Stomach smooth muscle (tissue), 2 donors: ENCODE measurements around the gene ABI3BP.
A peak's percentile ranks its signal among the peaks of the same experiment; 100 is the strongest.

ENCODE experiments used
- H3K27ac ChIP-seq: one replicate; pipeline ENCODE4 v1.7.0; 2013; ENCODE audit warnings: mild to moderate bottlenecking, low read length, inconsistent platforms
- H3K27me3 ChIP-seq, 2 donors: one replicate each; pipeline ENCODE4 v1.7.0; 2013; ENCODE audit warnings: low read length in 2 of 2; ENCODE audit not compliant: insufficient read depth in 2 of 2, control insufficient read depth in 1 of 2
- H3K36me3 ChIP-seq, 2 donors: one replicate each; pipeline ENCODE4 v1.7.0; 2013; ENCODE audit warnings: low read length in 2 of 2; ENCODE audit not compliant: control insufficient read depth in 2 of 2, insufficient read depth in 2 of 2
- H3K4me1 ChIP-seq: one replicate; pipeline ENCODE4 v1.7.0; 2013; ENCODE audit warnings: low read length; ENCODE audit not compliant: control insufficient read depth, insufficient read depth
- H3K4me3 ChIP-seq, 2 donors: one replicate each; pipeline ENCODE4 v1.7.0; 2013; ENCODE audit warnings: low read length in 2 of 2
- H3K9ac ChIP-seq, 2 donors: one replicate each; pipeline ENCODE4 v1.7.0; 2013; ENCODE audit warnings: low read length in 2 of 2, mild to moderate bottlenecking in 1 of 2
- H3K9me3 ChIP-seq, 2 donors: one replicate each; pipeline ENCODE4 v1.7.0; 2013; ENCODE audit warnings: low read length in 2 of 2; ENCODE audit not compliant: control insufficient read depth in 2 of 2
- donor health status: healthy.
- donor health status: Pancreatic carcinoma.

ABI3BP gene

DNA sequence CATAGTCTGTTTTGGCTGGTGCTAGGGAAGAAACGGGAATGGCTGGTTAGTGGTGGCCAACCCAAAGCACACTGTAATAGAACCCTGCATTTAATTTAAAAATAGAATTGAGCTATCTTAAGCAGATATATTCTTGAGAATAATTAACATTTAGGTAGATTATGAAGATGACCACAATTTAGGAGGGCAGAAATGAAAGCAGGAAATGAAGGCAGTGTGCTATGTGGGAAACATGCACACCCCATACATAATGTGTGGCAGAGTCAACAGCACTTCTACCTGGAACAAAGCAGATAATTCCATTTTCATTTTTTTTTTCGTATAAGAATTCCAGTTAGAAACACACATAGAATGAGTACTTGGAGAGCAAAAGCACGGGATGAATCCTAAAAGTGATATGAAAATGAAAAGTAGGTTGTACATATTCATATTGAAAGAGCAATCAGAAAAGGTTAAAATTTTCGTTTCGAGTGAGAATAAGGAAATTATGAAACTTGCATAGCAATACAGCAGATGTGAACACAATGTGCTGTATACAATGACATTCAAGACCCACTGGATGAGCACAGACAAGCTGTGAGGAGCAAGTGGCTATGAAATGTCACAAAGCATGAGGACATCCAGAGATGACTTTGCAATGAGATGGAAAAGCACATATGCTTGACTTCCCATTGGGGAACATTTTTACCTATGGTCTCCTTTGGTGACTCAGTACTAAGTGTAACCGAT, 181.3 kb downstream of the ABI3BP start:
- Histone ChIP-seq H3K27me3 (no peaks in the 10 kb centered on the region), H3K9me3 (no peaks in the 10 kb centered on the region), H3K4me1 (no peaks in the 10 kb centered on the region), H3K9ac (no peak overlapping the region), H3K27ac (no peak overlapping the region), H3K4me3 (no peak overlapping the region), H3K36me3 (peaks cover 9% of the 10 kb centered on the region in 2 donors)

DNA sequence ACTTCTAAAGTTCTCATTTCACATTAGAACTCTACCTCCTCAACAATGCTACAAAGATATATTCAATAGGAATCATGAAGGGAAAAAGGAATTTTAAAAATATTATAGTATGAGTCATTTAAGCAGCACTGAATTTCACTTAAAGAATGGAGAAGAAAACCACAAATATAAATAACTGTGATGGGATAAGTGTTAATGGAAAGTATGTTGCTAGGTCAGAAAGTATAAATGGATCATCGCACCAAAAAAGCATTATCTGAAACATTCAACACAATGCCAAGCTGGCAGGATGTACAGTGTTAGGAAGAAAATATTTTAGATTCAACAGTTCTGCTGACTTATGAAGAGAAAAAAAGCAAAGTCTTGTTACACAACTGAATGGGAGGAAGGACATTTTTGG, 182.6 kb downstream of the ABI3BP start:
- no peak overlapping the region for H3K4me3 ChIP-seq
- H3K36me3 ChIP-seq: peaks cover 6 to 9% of the 10 kb centered on the region in 2 donors
- H3K27ac ChIP-seq: no peak overlapping the region
- no peaks in the 10 kb centered on the region for H3K27me3 ChIP-seq
- no peaks in the 10 kb centered on the region for H3K4me1 ChIP-seq
- H3K9me3 ChIP-seq: no peaks in the 10 kb centered on the region
- no peak overlapping the region for H3K9ac ChIP-seq

DNA sequence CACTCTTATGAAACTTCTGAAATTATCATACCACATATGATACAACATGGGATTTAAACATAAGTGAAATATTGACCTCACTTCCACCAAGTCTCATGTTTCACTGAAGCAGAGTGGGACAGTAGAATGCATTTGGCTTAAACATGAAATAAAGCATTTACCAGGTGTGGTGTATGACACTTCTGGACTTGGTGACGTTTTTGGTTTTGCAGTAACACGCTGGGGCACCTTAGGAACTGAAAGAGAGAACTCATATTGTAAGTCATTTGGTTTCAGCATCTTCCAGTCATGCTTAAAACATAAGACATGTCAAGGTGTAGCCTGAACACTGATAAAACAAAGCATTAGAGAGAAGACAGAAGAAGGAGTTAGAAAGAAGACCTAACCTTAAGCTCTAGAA, 188.6 kb downstream of the ABI3BP start:
- peaks cover 4 to 6% of the 10 kb centered on the region in 2 donors for H3K36me3 ChIP-seq

DNA sequence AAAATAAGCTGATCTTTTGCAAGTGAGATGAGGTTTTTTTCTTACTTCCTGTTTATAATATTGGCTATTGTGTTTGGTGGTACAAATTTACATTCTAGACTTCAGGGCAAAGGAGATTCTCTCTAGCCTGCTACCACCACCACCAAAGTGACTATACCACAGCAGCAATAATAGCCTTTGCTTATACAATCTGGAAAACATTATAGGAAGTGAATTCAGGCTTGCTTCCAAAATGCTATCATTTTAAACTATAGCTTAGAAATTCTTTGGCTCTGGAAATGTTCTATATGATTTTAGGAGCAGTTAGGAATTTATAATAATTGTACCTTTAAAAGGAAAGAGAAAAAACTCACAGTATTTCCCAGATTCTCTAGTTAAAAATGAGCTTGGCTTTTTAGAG, 189.5 kb downstream of the ABI3BP start:
- Histone ChIP-seq H3K4me1 (no peaks in the 10 kb centered on the region), H3K9ac (no peak overlapping the region)

More for the DNA sequence above, 188.6 kb downstream of the ABI3BP start:
- H3K4me1 ChIP-seq: no peaks in the 10 kb centered on the region
- no peak overlapping the region for H3K4me3 ChIP-seq
- no peaks in the 10 kb centered on the region for H3K9me3 ChIP-seq
- no peaks in the 10 kb centered on the region for H3K27me3 ChIP-seq
- H3K27ac ChIP-seq: no peak overlapping the region
- no peak overlapping the region for H3K9ac ChIP-seq

DNA sequence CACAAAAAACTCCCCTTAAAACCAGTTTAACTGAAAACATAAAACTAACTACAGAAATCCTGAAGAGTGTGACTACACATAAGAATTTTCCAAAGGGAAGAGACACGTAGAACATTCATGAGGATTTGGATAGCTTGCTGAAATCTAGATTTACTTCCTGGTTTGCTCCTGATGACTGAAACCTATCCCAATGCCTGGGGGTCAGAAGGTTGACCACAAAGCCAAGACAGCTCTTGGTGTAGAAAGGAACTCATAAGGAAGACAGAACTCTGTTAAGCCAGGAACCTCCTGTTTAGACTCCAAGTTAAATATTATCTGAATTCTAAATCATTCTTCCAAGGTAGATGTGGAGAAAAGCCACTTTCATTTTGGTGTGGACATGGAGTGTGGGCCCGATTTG, 191.1 kb downstream of the ABI3BP start:
- Histone ChIP-seq H3K9ac (no peak overlapping the region), H3K27ac (no peak overlapping the region), H3K4me1 (no peaks in the 10 kb centered on the region), H3K4me3 (no peak overlapping the region), H3K9me3 (no peaks in the 10 kb centered on the region), H3K27me3 (no peaks in the 10 kb centered on the region), H3K36me3 (peaks cover 3 to 4% of the 10 kb centered on the region in 2 donors)

More for the DNA sequence above, 189.5 kb downstream of the ABI3BP start:
- no peak overlapping the region for H3K27ac ChIP-seq
- no peaks in the 10 kb centered on the region for H3K27me3 ChIP-seq
- H3K36me3 ChIP-seq: peaks cover 4 to 6% of the 10 kb centered on the region in 2 donors
- no peaks in the 10 kb centered on the region for H3K9me3 ChIP-seq
- no peak overlapping the region for H3K4me3 ChIP-seq

DNA sequence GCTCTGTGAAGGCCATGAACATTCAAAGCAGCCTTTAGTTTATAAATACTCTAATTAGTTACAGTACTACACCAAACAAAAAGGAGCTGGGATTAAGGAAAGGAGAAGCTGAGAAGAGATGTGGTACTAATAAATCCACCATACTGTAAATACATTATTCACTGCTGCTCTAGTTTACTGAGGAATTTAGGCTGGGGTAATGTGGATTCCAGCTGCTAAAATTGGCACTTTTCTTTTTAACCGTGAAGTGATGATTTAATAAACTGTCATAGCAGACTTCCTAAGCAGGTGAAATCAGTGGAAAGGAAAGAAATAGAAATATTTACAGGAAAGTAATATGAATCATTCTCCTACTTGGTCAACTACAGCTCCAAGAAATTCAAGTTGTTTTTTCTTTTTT, 195.2 kb downstream of the ABI3BP start:
- H3K9ac ChIP-seq: no peak overlapping the region

DNA sequence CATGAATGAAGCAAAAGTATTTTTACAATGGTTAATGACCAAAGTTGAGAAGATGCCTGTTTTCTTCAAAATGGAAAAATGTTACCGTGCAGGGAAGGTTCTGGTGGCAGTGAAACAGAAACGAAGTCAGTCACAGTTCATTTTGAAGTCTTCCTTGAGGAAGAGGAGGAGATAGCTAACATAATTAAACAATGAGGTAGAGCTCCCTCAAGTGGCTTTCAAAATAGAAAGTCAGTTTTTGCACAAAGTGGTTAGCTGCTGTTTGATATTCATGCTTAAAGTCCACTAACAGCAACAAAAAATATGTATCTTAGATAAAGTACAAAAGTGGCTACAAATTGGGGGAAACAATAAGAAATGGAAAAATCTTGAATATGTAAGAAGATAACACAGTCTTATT, 196.7 kb downstream of the ABI3BP start:
- no peak overlapping the region for H3K4me3 ChIP-seq
- H3K9me3 ChIP-seq: no peaks in the 10 kb centered on the region
- H3K4me1 ChIP-seq: no peaks in the 10 kb centered on the region
- H3K9ac ChIP-seq: no peak overlapping the region
- no peaks in the 10 kb centered on the region for H3K27me3 ChIP-seq
- peaks cover 2 to 18% of the 10 kb centered on the region in 2 donors for H3K36me3 ChIP-seq
- no peak overlapping the region for H3K27ac ChIP-seq

More for the DNA sequence above, 195.2 kb downstream of the ABI3BP start:
- Histone ChIP-seq H3K9me3 (no peaks in the 10 kb centered on the region), H3K36me3 (peaks cover 5 to 14% of the 10 kb centered on the region in 2 donors), H3K27me3 (no peaks in the 10 kb centered on the region), H3K4me1 (no peaks in the 10 kb centered on the region), H3K27ac (no peak overlapping the region), H3K4me3 (no peak overlapping the region)

DNA sequence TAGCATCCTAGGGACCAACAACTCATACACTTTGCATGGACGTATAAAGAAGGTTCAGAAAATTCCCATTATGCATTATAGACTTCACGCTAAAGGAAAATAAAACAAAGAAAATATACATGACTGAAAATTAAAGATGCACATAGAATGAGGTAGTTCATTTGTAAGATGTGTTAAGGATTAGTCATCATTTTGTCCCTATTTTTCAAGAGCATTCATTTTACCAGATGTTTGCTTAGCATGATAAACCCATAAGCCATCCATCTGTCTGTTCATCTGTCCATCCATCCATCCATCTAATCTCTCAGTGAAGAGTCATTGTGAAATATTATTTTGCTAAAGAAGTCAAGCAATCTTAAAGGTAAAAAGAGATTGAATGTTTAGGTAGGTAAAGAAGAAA, 203.6 kb downstream of the ABI3BP start:
- Histone ChIP-seq H3K4me3 (no peak overlapping the region), H3K36me3 (peaks cover 16 to 32% of the 10 kb centered on the region in 2 donors), H3K27me3 (no peaks in the 10 kb centered on the region)

DNA sequence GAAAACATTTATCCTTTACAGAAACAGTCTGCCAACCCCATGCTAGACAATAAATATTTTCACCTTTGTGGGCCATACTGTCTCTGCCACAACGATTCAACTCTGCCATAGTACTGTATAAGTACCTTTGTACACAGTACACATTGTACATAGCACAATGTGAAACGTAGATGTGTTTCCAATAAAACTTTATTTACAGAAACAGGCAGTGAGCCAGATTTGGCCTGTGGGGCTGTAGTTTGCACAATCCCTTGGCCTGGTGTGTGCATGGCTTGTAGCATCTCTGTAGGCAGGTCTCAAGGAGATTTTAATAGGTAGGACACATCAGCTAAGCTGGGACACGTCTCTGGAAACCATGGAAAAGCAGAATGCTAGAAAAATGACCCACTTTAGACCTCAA, 209.6 kb downstream of the ABI3BP start:
- H3K9me3 ChIP-seq: peaks cover 0 to 4% of the 10 kb centered on the region in 2 donors
- H3K4me1 ChIP-seq: no peaks in the 10 kb centered on the region
- no peak overlapping the region for H3K27ac ChIP-seq
- H3K36me3 ChIP-seq: peaks cover 24 to 26% of the 10 kb centered on the region in 2 donors
- no peaks in the 10 kb centered on the region for H3K27me3 ChIP-seq
- H3K9ac ChIP-seq: no peak overlapping the region
- no peak overlapping the region for H3K4me3 ChIP-seq

More for the DNA sequence above, 203.6 kb downstream of the ABI3BP start:
- Histone ChIP-seq H3K4me1 (no peaks in the 10 kb centered on the region), H3K27ac (no peak overlapping the region), H3K9ac (no peak overlapping the region), H3K9me3 (peaks cover 0 to 4% of the 10 kb centered on the region in 2 donors)

DNA sequence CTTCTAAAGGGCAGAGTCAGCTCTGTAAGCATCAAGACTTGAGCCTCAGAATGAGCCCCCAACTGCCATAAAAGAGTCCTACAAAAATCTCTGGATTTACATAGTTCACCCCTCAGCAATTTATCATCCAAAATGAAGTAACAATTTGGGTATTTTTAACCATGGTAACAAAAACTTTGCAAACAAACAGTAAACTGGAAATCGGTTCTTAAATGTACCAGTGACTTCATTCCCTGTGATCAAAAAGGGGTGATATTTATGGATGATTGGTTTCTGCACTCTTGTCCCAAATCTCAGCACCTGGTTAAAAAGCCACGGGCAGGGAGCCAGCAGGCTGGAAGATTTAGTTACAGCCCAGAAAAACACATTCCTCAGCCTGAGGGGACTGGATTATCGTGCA, 210.3 kb downstream of the ABI3BP start:
- no peak overlapping the region for H3K4me3 ChIP-seq
- peaks cover 23 to 27% of the 10 kb centered on the region in 2 donors for H3K36me3 ChIP-seq
- H3K9me3 ChIP-seq: peaks cover 0 to 4% of the 10 kb centered on the region in 2 donors
- H3K27ac ChIP-seq: peak overlapping the region; percentile 31
- no peak overlapping the region for H3K9ac ChIP-seq
- H3K4me1 ChIP-seq: no peaks in the 10 kb centered on the region
- no peaks in the 10 kb centered on the region for H3K27me3 ChIP-seq

DNA sequence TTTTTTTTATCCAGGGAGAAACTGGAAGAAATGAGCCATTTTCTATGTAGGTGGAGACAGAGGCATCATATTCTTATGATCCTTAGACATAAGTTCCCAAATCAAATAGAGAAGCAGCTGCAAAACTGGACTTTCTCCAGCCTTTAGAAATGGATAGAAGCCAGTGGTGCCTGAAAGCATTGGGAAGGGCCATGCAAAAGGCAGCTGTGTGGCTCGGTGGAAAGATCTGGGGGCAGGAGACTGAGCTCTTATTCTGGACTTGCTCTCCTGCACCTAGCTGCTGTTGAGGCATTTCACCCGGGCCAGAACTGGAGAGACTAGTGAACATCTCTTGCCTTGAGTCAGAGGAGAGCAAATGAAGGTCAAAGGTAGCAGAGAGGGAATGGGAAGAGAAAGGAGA, 210.9 kb downstream of the ABI3BP start:
- Histone ChIP-seq H3K27ac (no peak overlapping the region), H3K27me3 (no peaks in the 10 kb centered on the region), H3K4me3 (no peak overlapping the region), H3K9ac (no peak overlapping the region), H3K9me3 (peaks cover 0 to 4% of the 10 kb centered on the region in 2 donors), H3K4me1 (no peaks in the 10 kb centered on the region), H3K36me3 (peaks cover 26 to 33% of the 10 kb centered on the region in 2 donors)
